K562 treated with DMSO at 1 percent for 4 hours (cell line): ENCODE data around the gene STIM2. TPM values are rescaled to one million over a fixed set of nuclear protein-coding genes. Genes with fewer than 3 reads are reported as not detected.

Source experiments
- total RNA-seq: library from RNA; unstranded; fragments of 300-600 nt; gene quantifications from 2 replicates; pipeline ENCODE4 v1.2.3, GENCODE V29; 2022; ENCODE audit not compliant: insufficient read depth

Gene STIM2
- total RNA-seq = 8.5 and 18.1 TPM in 2 replicates

DNA sequence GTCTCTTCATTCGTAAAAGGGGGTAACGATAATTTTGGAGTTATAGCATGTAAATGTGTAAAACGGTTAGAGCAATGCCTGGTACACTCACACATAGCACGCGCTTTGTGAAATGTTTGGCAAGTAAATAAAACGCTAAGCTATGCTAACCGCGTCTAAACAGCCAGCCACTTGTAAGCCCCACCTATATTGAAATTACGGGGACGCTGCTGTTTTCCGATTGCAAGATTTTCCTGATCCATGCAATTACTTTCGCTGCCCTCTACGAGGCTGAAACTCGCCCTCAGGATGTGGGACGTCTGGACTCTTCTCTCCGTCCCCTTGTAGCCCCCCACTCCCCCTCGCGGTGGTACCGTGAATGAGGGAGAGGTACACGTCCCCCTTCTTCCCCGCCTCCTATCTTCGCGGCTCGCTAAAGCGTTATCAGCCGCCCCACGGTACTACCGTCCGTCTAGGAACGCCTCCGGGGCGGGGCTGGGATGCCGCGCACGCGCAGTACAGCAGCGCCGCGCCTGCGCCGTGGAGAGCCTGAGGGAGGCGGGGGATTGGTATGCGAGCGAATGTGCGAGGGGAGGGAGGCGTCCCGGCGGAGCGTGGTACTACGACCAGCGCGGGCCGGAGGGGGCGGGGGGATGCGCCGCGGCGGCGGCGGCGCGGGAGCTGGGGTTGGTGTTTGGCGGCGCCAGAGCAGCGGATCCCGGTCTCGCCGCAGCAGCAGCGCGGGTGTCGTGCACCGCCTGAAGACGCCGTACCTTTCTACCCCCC, at the start of gene STIM2:
Gene STIM2 (plus strand): TSS at position 685 of the 765 bp plus-strand sequence.

